Hepatocyte (in vitro differentiated cells): ENCODE results near the gene TBCD. TPM values are rescaled to one million over a fixed set of nuclear protein-coding genes. Genes with fewer than 3 reads are reported as not detected.

Source experiments
- DNase-seq: peaks from one replicate; pipeline ENCODE4 v3.0.0-alpha.2; 2016; ENCODE audit warnings: low spot score
- H2AFZ ChIP-seq: fragments of 200-600 bp; sonication (generic); 2 replicates; pipeline ENCODE4 v1.6.0; 2016; ENCODE audit warnings: antibody characterized with exemption, mild to moderate bottlenecking
- H3K27ac ChIP-seq: fragments of 200-600 bp; sonication (generic); 2 replicates; pipeline ENCODE4 v1.5.1; 2016; ENCODE audit warnings: mild to moderate bottlenecking
- H3K27me3 ChIP-seq: fragments of 200-600 bp; sonication (generic); 2 replicates; pipeline ENCODE4 v1.6.1; 2016
- H3K36me3 ChIP-seq: fragments of 200-600 bp; sonication (generic); replicated peaks from 2 replicates; pipeline ENCODE4 v1.5.1; 2016; ENCODE audit warnings: low read depth; ENCODE audit not compliant: insufficient read depth
- H3K4me1 ChIP-seq: fragments of 200-600 bp; sonication (generic); 2 replicates; pipeline ENCODE4 v1.5.1; 2016; ENCODE audit warnings: mild to moderate bottlenecking, moderate library complexity; ENCODE audit not compliant: insufficient read depth
- H3K4me2 ChIP-seq: fragments of 200-600 bp; sonication (generic); 2 replicates; pipeline ENCODE4 v1.6.0; 2016
- H3K4me3 ChIP-seq: fragments of 200-600 bp; sonication (generic); 2 replicates; pipeline ENCODE4 v1.5.1; 2016; ENCODE audit warnings: mild to moderate bottlenecking
- H3K79me2 ChIP-seq: fragments of 200-600 bp; sonication (generic); 2 replicates; pipeline ENCODE4 v1.6.0; 2017; ENCODE audit warnings: mild to moderate bottlenecking
- H3K9me2 ChIP-seq: fragments of 200-600 bp; sonication (generic); replicated peaks from 2 replicates; pipeline ENCODE4 v1.6.0; 2017; ENCODE audit warnings: mild to moderate bottlenecking; ENCODE audit not compliant: insufficient read depth
- H3K9me3 ChIP-seq: fragments of 200-600 bp; sonication (generic); 2 replicates; pipeline ENCODE4 v1.5.1; 2016; ENCODE audit warnings: low read depth, mild to moderate bottlenecking
- H4K20me1 ChIP-seq: fragments of 200-600 bp; sonication (generic); 2 replicates; pipeline ENCODE4 v1.6.0; 2016; ENCODE audit warnings: mild to moderate bottlenecking; ENCODE audit not compliant: insufficient read depth, poor library complexity, severe bottlenecking
- EZH2 ChIP-seq: fragments of 200-600 bp; sonication (generic); IDR thresholded peaks from 2 replicates; pipeline ENCODE4 v1.6.1; 2016; ENCODE audit warnings: antibody characterized with exemption, mild to moderate bottlenecking, borderline replicate concordance
- EZH2phosphoT487 ChIP-seq: fragments of 200-600 bp; sonication (generic); IDR thresholded peaks from one replicate; pipeline ENCODE4 v1.6.1; 2018; ENCODE audit warnings: antibody characterized with exemption, mild to moderate bottlenecking, low read depth, moderate library complexity; ENCODE audit not compliant: unreplicated experiment, severe bottlenecking
- WGBS: methylation state at CpG from one replicate; pipeline ENCODE4 v1.1.6; 2016; ENCODE audit warnings: low lambda C conversion rate; ENCODE audit errors: missing lambda C conversion rate; 5-methylcytosine and 5-hydroxymethylcytosine counted together
- polyA plus RNA-seq: library from polyadenylated mRNA; unstranded; fragments of >200 nt; fragmentation: Nextera tagmentation; extraction: Ambion mirVana; gene quantifications from 2 replicates; pipeline ENCODE4 v1.2.1, GENCODE V29; 2016
- total RNA-seq: library from RNA; depleted of rRNA; stranded (reverse); fragments of >200 nt; gene quantifications from 2 replicates; pipeline ENCODE4 v1.2.3, GENCODE V29; 2014
- TF ChIP-seq, protein P1 (sequence below): fragments of 200-600 bp; sonication (generic); IDR thresholded peaks from 2 replicates; pipeline ENCODE4 v1.5.1; 2016; ENCODE audit warnings: antibody characterized with exemption, mild to moderate bottlenecking; ENCODE audit not compliant: poor library complexity

The TBCD gene
- total and polyA plus RNA-seq, 2 experiments from 2014 or later, result 24.5 to 41.5 TPM

DNA sequence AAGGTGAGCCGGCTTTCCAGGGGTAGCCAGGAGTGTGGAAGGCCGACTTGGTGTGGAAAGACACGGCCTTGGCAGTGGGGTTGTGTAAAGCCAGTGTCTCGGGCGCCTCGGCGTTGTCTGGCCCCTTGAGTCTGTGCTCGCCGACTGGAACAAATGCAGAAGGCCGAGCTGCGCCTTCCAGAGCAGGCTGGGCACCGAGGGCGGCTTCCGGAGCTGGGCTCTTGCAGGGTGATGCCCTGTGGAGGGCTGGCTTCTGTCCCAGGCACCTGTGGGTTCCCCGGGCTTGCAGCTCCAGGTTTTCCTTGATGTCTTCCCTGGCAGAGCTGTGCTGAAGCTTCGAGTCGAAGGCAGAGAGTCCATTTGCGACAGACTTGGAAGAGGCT lies 79.9 kb downstream of the TBCD start:
- Histone ChIP-seq H3K4me2 (no peak overlapping the region), H3K27me3 (no peaks in the 10 kb centered on the region), H3K9me3 (no peaks in the 10 kb centered on the region), H3K4me1 (peaks cover 6% of the 10 kb centered on the region), H2AFZ (no peak overlapping the region), H3K36me3 (no peaks in the 10 kb centered on the region), H3K27ac (no peak overlapping the region), H3K9me2 (no peaks in the 10 kb centered on the region), H3K79me2 (no peaks in the 10 kb centered on the region), H4K20me1 (no peaks in the 10 kb centered on the region), H3K4me3 (no peak overlapping the region)
- no peak for DNase-seq
- WGBS, result 97% methylated on average over 18 of the region's 18 CpGs
- TF ChIP-seq EZH2phosphoT487, result no peak
- TF ChIP-seq, protein P1, sequence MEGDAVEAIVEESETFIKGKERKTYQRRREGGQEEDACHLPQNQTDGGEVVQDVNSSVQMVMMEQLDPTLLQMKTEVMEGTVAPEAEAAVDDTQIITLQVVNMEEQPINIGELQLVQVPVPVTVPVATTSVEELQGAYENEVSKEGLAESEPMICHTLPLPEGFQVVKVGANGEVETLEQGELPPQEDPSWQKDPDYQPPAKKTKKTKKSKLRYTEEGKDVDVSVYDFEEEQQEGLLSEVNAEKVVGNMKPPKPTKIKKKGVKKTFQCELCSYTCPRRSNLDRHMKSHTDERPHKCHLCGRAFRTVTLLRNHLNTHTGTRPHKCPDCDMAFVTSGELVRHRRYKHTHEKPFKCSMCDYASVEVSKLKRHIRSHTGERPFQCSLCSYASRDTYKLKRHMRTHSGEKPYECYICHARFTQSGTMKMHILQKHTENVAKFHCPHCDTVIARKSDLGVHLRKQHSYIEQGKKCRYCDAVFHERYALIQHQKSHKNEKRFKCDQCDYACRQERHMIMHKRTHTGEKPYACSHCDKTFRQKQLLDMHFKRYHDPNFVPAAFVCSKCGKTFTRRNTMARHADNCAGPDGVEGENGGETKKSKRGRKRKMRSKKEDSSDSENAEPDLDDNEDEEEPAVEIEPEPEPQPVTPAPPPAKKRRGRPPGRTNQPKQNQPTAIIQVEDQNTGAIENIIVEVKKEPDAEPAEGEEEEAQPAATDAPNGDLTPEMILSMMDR, result no peak
- TF ChIP-seq EZH2, result no peak

DNA sequence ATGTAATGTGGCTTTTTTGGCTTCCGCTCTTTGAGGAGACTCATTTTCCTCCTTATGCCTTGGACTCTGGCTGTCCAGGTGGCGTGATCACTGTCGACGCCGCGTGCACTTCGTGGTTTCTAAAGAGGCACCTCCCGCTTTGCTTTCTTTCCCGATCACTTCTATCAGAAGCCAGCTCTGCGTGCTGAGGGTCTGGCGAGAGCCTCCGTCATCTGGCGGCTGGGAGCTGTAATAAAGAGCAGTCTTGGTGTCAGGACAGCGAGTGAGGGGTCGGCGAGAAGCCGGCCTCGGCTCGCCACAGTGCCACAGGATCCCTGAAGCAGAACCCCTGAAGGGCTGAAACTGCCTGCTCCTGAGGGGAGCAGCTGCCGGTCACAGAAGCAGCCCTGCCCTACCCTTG lies 80.5 kb downstream of the TBCD start:
- WGBS, result 85% methylated on average over 20 of the region's 20 CpGs
- TF ChIP-seq, protein P1, result no peak
- TF ChIP-seq EZH2 (no peak), EZH2phosphoT487 (no peak)
- no peak overlapping the region for H2AFZ ChIP-seq

DNA sequence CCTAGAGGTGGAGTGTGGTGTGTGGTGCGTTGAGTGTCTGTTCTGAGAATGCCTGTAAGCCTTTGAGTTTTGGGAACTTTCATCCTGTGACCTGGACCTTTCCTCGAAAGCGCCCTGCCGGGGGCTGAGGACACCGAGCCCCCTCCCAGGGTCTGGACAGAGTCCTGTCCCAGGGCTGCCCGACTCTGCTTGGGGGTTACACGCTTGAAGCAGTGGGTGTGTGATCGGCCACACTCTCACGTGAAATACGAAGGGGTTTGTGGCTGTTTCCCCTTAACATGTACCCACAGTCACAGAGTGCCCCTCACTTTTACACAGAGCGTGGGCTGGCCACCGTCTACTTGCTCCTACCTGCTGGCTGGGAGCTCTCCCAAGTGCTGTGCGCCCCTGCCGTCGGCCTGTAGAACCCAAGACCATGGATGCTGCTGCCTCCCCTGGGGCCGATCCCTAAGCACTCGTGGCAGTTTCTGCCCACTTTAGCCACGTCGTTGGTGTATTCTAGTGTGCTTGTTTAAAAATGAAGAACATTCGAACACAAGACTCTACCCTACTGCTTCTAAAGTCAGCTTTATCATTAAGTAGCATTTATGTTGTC lies 81.1 kb downstream of the TBCD start:
- Histone ChIP-seq H3K4me1 (peaks cover 17% of the 10 kb centered on the region), H3K79me2 (no peaks in the 10 kb centered on the region), H3K27ac (no peak overlapping the region), H3K36me3 (no peaks in the 10 kb centered on the region), H3K4me3 (no peak overlapping the region), H3K9me3 (no peaks in the 10 kb centered on the region), H3K4me2 (no peak overlapping the region), H2AFZ (no peak overlapping the region), H4K20me1 (no peaks in the 10 kb centered on the region), H3K27me3 (no peaks in the 10 kb centered on the region), H3K9me2 (no peaks in the 10 kb centered on the region)
- WGBS, result 98% methylated on average over 20 of the region's 20 CpGs
- TF ChIP-seq, protein P1, result no peak
- TF ChIP-seq EZH2phosphoT487, result no peak
- TF ChIP-seq EZH2, result no peak
- no peak for DNase-seq

More for the DNA sequence above, 80.5 kb downstream of the TBCD start:
- no peaks in the 10 kb centered on the region for H3K79me2 ChIP-seq
- no peaks in the 10 kb centered on the region for H3K9me2 ChIP-seq
- no peak overlapping the region for H3K27ac ChIP-seq
- no peaks in the 10 kb centered on the region for H4K20me1 ChIP-seq
- no peak for DNase-seq
- H3K9me3 ChIP-seq, result no peaks in the 10 kb centered on the region
- no peaks in the 10 kb centered on the region for H3K27me3 ChIP-seq
- H3K4me1 ChIP-seq, result peaks cover 12% of the 10 kb centered on the region
- no peaks in the 10 kb centered on the region for H3K36me3 ChIP-seq
- no peak overlapping the region for H3K4me3 ChIP-seq
- no peak overlapping the region for H3K4me2 ChIP-seq

DNA sequence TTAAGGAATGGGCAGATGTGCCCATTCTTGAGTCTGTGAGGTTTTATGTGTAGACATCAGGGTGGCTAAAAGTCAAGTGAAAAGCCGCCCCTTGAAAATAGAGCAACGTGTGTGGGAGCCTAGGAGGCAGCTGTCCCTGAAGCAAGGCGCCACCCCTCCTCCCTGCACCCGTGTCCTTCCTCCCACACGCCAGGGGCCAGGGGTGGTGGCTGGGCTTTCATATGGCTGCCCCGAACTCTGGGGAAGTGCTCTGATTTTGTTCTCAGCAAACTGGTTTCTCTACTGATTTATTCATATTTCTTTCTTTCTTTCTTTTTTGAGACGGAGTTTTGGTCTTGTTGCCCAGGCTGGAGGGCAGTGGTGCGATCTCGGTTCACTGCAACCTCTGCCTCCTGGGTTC lies 83.3 kb downstream of the TBCD start:
- H3K4me3 ChIP-seq, result no peak overlapping the region
- no peak overlapping the region for H2AFZ ChIP-seq
- H3K79me2 ChIP-seq, result no peaks in the 10 kb centered on the region
- H3K27ac ChIP-seq, result no peak overlapping the region
- H3K36me3 ChIP-seq, result no peaks in the 10 kb centered on the region
- no peak overlapping the region for H3K4me2 ChIP-seq
- H3K9me3 ChIP-seq, result no peaks in the 10 kb centered on the region
- H3K9me2 ChIP-seq, result no peaks in the 10 kb centered on the region
- TF ChIP-seq EZH2phosphoT487, result no peak
- TF ChIP-seq EZH2, result no peak
- H3K27me3 ChIP-seq, result no peaks in the 10 kb centered on the region
- DNase-seq, result no peak
- peaks cover 26% of the 10 kb centered on the region for H3K4me1 ChIP-seq
- WGBS, result 90% methylated on average over 9 of the region's 9 CpGs
- no peaks in the 10 kb centered on the region for H4K20me1 ChIP-seq
